H1 (cell line): ENCODE measurements around the gene LANCL1. TPM values are rescaled to one million over a fixed set of nuclear protein-coding genes. Genes with fewer than 3 reads are reported as not detected.

Source experiments
- CTCF ChIA-PET: fragments of 300-600 bp; sonication (Branson Sonifier 250); formaldehyde crosslinking; loops from one replicate; lab custom pipeline; 2021; ENCODE audit not compliant: partially characterized antibody; lab: Charles Lee
- POLR2A ChIA-PET: fragments of 300-600 bp; sonication (Branson Sonifier 250); formaldehyde crosslinking; loops from one replicate; lab custom pipeline; 2021; ENCODE audit warnings: inconsistent platforms; ENCODE audit not compliant: partially characterized antibody; lab: Charles Lee
- DNase-seq, 2 experiments: peaks; one replicate each; pipeline versions ENCODE4 v3.0.0 to v3.0.0-alpha.2; 2010 to 2022; ENCODE audit warnings: low spot score in 2 of 2, low read depth in 1 of 2, mixed read lengths in 1 of 2
- FAIRE-seq: peaks from 2 replicates; lab custom pipeline; 2011; peaks lifted over from hg19 to GRCh38; lab: Jason Lieb, UNC
- H2AFZ ChIP-seq: 2 replicates; pipeline ENCODE4 v1.8.1; 2012; ENCODE audit warnings: low read length, inconsistent platforms
- H2AK5ac ChIP-seq: 2 replicates; pipeline ENCODE4 v1.6.1; 2013; ENCODE audit warnings: low read depth, low read length
- H2BK120ac ChIP-seq: replicated peaks from 2 replicates; pipeline ENCODE3; 2013; ENCODE audit warnings: low read depth, low read length, inconsistent platforms
- H2BK12ac ChIP-seq: 2 replicates; pipeline ENCODE4 v1.6.1; 2013; ENCODE audit warnings: low read depth, low read length
- H2BK15ac ChIP-seq: 2 replicates; pipeline ENCODE4 v1.6.1; 2013; ENCODE audit warnings: low read length
- H2BK20ac ChIP-seq: 2 replicates; pipeline ENCODE4 v1.6.1; 2013; ENCODE audit warnings: low read length
- H2BK5ac ChIP-seq: 2 replicates; pipeline ENCODE4 v1.6.1; 2013; ENCODE audit warnings: low read depth, low read length
- H3K14ac ChIP-seq: 2 replicates; pipeline ENCODE4 v1.6.1; 2013; ENCODE audit warnings: inconsistent platforms; ENCODE audit not compliant: insufficient read length
- H3K18ac ChIP-seq: 2 replicates; pipeline ENCODE4 v1.6.1; 2013; ENCODE audit warnings: low read length; ENCODE audit errors: extremely low read depth
- H3K23ac ChIP-seq: 2 replicates; pipeline ENCODE4 v1.6.1; 2013; ENCODE audit warnings: inconsistent platforms; ENCODE audit not compliant: insufficient read length
- H3K23me2 ChIP-seq: 2 replicates; pipeline ENCODE4 v1.6.1; 2013; ENCODE audit warnings: low read depth, low read length
- H3K27ac ChIP-seq: 2 replicates; pipeline ENCODE4 v1.6.1; 2011; ENCODE audit warnings: low read depth, low read length, inconsistent platforms
- H3K27me3 ChIP-seq, 4 experiments: replicated peaks in 1 of 4; 1 replicate in 1 of 4; 2 replicates in 3 of 4; pipeline versions ENCODE4 v1.6.1 to v1.8.1; 2011 to 2013; ENCODE audit warnings: low read length in 3 of 4, mild to moderate bottlenecking in 3 of 4, inconsistent platforms in 2 of 4, mixed read lengths in 2 of 4, moderate library complexity in 1 of 4; ENCODE audit not compliant: control insufficient read depth in 3 of 4, insufficient read depth in 3 of 4; ENCODE audit errors: extremely low read depth in 1 of 4
- H3K36me3 ChIP-seq, 4 experiments: 2 replicates each; pipeline versions ENCODE4 v1.6.1 to v1.8.1; 2011 to 2013; ENCODE audit warnings: mild to moderate bottlenecking in 4 of 4, low read length in 3 of 4, moderate library complexity in 2 of 4, control low read depth in 1 of 4, inconsistent platforms in 1 of 4; ENCODE audit not compliant: insufficient read depth in 4 of 4, control insufficient read depth in 2 of 4
- H3K4ac ChIP-seq: replicated peaks from 2 replicates; pipeline ENCODE3; 2013; ENCODE audit warnings: low read length, low read depth, mixed read lengths, inconsistent platforms; ENCODE audit not compliant: insufficient read length
- H3K4me1 ChIP-seq, 4 experiments: replicated peaks in 1 of 4; 1 replicate in 1 of 4; 2 replicates in 3 of 4; pipeline versions ENCODE4 v1.6.1 to v1.8.1; 2011 to 2013; ENCODE audit warnings: low read length in 3 of 4, inconsistent platforms in 2 of 4, mixed read lengths in 1 of 4; ENCODE audit not compliant: insufficient read depth in 4 of 4, control insufficient read depth in 3 of 4
- H3K4me2 ChIP-seq, 2 experiments: 2 replicates each; pipeline versions ENCODE4 v1.6.1 to v1.8.1; 2011 to 2013; ENCODE audit warnings: low read depth in 2 of 2, low read length in 2 of 2, control low read depth in 1 of 2, inconsistent platforms in 1 of 2, mild to moderate bottlenecking in 1 of 2; ENCODE audit not compliant: insufficient read depth in 1 of 2
- H3K4me3 ChIP-seq, 4 experiments: fragments of 200-600, 300-600 bp in 1 of 4; sonication (generic), shearing (Covaris generic), sonication (Bioruptor Twin) in 1 of 4; 2 replicates each; pipeline versions ENCODE4 v1.5.1 to v1.8.1; 2011 to 2016; ENCODE audit warnings: low read length in 4 of 4, low read depth in 3 of 4, control low read depth in 2 of 4, inconsistent platforms in 2 of 4, mild to moderate bottlenecking in 2 of 4, mixed read lengths in 1 of 4, moderate library complexity in 1 of 4; ENCODE audit not compliant: insufficient read depth in 2 of 4; ENCODE audit errors: extremely low read depth in 1 of 4
- H3K56ac ChIP-seq: replicated peaks from 2 replicates; pipeline ENCODE3; 2013; ENCODE audit warnings: low read depth, mild to moderate bottlenecking, mixed read lengths, low read length, inconsistent platforms; ENCODE audit not compliant: insufficient read length
- H3K79me1 ChIP-seq: 2 replicates; pipeline ENCODE4 v1.6.1; 2013; ENCODE audit warnings: low read depth, low read length, control low read depth
- H3K79me2 ChIP-seq, 2 experiments: 2 replicates each; pipeline versions ENCODE4 v1.6.1 to v1.8.1; 2012 to 2013; ENCODE audit warnings: low read length in 2 of 2, mild to moderate bottlenecking in 2 of 2, inconsistent platforms in 1 of 2; ENCODE audit not compliant: insufficient read depth in 2 of 2, control insufficient read depth in 1 of 2
- H3K9ac ChIP-seq, 4 experiments: replicated peaks in 1 of 4; 1 replicate in 1 of 4; 2 replicates in 3 of 4; pipeline versions ENCODE4 v1.6.1 to v1.8.1; 2011 to 2013; ENCODE audit warnings: low read depth in 3 of 4, low read length in 3 of 4, control low read depth in 2 of 4, mild to moderate bottlenecking in 2 of 4, moderate library complexity in 2 of 4, inconsistent platforms in 1 of 4; ENCODE audit errors: extremely low read depth in 1 of 4
- H3K9me3 ChIP-seq, 2 experiments: 2 replicates each; pipeline versions ENCODE4 v1.6.1 to v1.8.1; 2012 to 2013; ENCODE audit warnings: mild to moderate bottlenecking in 2 of 2, moderate library complexity in 2 of 2, control low read depth in 1 of 2, inconsistent platforms in 1 of 2, low read depth in 1 of 2, low read length in 1 of 2, mixed read lengths in 1 of 2; ENCODE audit not compliant: insufficient read depth in 2 of 2
- H4K20me1 ChIP-seq, 2 experiments: replicated peaks in 1 of 2; 2 replicates each; pipeline versions ENCODE3 to v1.8.1; 2011 to 2013; ENCODE audit warnings: inconsistent platforms in 2 of 2, low read length in 2 of 2, mild to moderate bottlenecking in 1 of 2; ENCODE audit not compliant: insufficient read depth in 2 of 2, control insufficient read depth in 1 of 2
- H4K5ac ChIP-seq: 2 replicates; pipeline ENCODE4 v1.6.1; 2013; ENCODE audit warnings: low read length, low read depth, mixed read lengths, inconsistent platforms; ENCODE audit not compliant: insufficient read length
- H4K8ac ChIP-seq: 2 replicates; pipeline ENCODE4 v1.8.0; 2013; ENCODE audit warnings: mild to moderate bottlenecking, moderate library complexity, low read length, inconsistent platforms; ENCODE audit not compliant: insufficient read depth; ENCODE audit errors: extremely low read depth
- H4K91ac ChIP-seq: replicated peaks from 2 replicates; pipeline ENCODE3; 2013; ENCODE audit warnings: low read length, mixed read lengths, inconsistent platforms; ENCODE audit not compliant: insufficient read length
- CHD1 ChIP-seq: IDR thresholded peaks from 2 replicates; pipeline ENCODE4 v1.6.1; 2012; ENCODE audit warnings: low read depth, low read length, improper control_type of control experiment
- CTBP2 ChIP-seq: IDR thresholded peaks from 2 replicates; pipeline ENCODE4 v1.7.0; 2011; ENCODE audit warnings: borderline replicate concordance, mild to moderate bottlenecking, moderate library complexity, mixed read lengths, low read length; ENCODE audit not compliant: insufficient read depth, insufficient read length
- FOSL1 ChIP-seq: IDR thresholded peaks from 2 replicates; pipeline ENCODE4 v1.6.1; 2011; ENCODE audit warnings: mild to moderate bottlenecking, low read depth, low read length, moderate library complexity; ENCODE audit not compliant: insufficient read depth
- RAD21 ChIP-seq, 2 experiments: IDR thresholded peaks in 1 of 2; conservative IDR thresholded peaks in 1 of 2; 2 replicates each; pipeline ENCODE4 v1.6.1; 2011; ENCODE audit warnings: low read depth in 2 of 2, low read length in 2 of 2, improper control_type of control experiment in 1 of 2, inconsistent platforms in 1 of 2, mild to moderate bottlenecking in 1 of 2, moderate library complexity in 1 of 2
- SUZ12 ChIP-seq: fragments of 200-600 bp; sonication (generic); IDR thresholded peaks from 2 replicates; pipeline ENCODE4 v1.6.1; 2012; ENCODE audit warnings: mild to moderate bottlenecking, inconsistent platforms, low read length, moderate library complexity, mixed read lengths
- polyA plus RNA-seq, 7 experiments: library from polyadenylated mRNA; depleted of rRNA in 3 of 7; stranded (reverse) in 5 of 7; unstranded in 2 of 7; fragments of >200 nt in 5 of 7; fragments of 200-250 nt in 2 of 7; gene quantifications; 1 replicate in 5 of 7; 2 replicates in 1 of 7; 4 replicates in 1 of 7; pipeline versions ENCODE4 v1.2.1 to v1.2.3, GENCODE V29; 2011 to 2013; ENCODE audit warnings: missing spikeins in 2 of 7, mixed read lengths in 2 of 7
- total RNA-seq: library from RNA; stranded (reverse); fragmentation: NEBNext Ultra II Directional; extraction: Animal tissue kit (Norgen Biotek cat#: 25700); gene quantifications from 2 replicates; pipeline ENCODE4 v1.2.1, GENCODE V29; 2021
- TF ChIP-seq, protein P1 (sequence below), 3 experiments: IDR thresholded peaks; 1 replicate in 2 of 3; 2 replicates in 1 of 3; pipeline versions ENCODE4 v1.5.1 to v1.6.1; 2011; ENCODE audit warnings: low read length in 3 of 3, mild to moderate bottlenecking in 3 of 3, inconsistent platforms in 2 of 3, low read depth in 1 of 3, moderate library complexity in 1 of 3; ENCODE audit not compliant: insufficient read depth in 1 of 3; ENCODE audit errors: control extremely low read depth in 1 of 3

LANCL1 gene
- total and polyA plus RNA-seq, 2 of the 8 experiments (the other 6 are each of a cell fraction or from before 2014, with no cell fraction given) = 26.2 to 48.7 TPM

DNA sequence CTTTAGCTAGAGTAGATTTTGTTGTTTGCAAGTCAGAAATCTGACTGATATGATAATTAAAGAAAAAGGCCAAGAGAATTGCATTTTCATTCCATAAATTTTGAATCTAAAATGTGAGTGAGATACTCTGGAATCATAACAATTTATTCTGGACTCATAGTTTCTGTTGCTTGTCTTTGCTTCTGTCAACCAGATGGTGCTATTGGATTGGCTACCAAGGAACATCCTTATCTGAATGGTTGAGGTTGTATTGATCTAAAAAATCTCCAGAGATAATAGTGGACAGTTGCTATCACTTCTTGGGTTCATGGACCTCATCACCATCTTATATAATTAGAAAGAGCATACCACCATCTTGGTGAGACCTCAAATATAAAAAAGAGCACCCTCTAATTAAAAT lies 45.8 kb upstream of the LANCL1 start:
- Histone ChIP-seq H3K14ac (no peak overlapping the region), H2AK5ac (no peak overlapping the region), H2BK5ac (no peak overlapping the region), H3K36me3 (no peaks in the 10 kb centered on the region), H3K27ac (no peak overlapping the region), H4K91ac (no peak overlapping the region), H2BK15ac (no peak overlapping the region), H3K79me2 (no peaks in the 10 kb centered on the region), H3K23me2 (no peaks in the 10 kb centered on the region), H3K18ac (no peak overlapping the region), H3K4me1 (no peaks in the 10 kb centered on the region), H3K23ac (no peak overlapping the region), H3K27me3 (peaks cover 0 to 1% (median 0%) of the 10 kb centered on the region in 4 experiments; a peak in 1 of 7 replicates), H2AFZ (no peak overlapping the region), H3K9ac (no peak overlapping the region), H2BK12ac (no peak overlapping the region), H4K5ac (no peak overlapping the region), H4K20me1 (no peaks in the 10 kb centered on the region), H3K4me2 (no peak overlapping the region), H3K9me3 (no peaks in the 10 kb centered on the region), H3K79me1 (no peaks in the 10 kb centered on the region), H2BK20ac (no peak overlapping the region), H3K56ac (no peak overlapping the region), H3K4me3 (no peak overlapping the region), H3K4ac (no peak overlapping the region), H2BK120ac (no peak overlapping the region), H4K8ac (no peak overlapping the region)
- no peak for TF ChIP-seq SUZ12
- TF ChIP-seq CTBP2 = no peak
- no peak for TF ChIP-seq CHD1
- TF ChIP-seq FOSL1 = no peak
- TF ChIP-seq, protein P1, sequence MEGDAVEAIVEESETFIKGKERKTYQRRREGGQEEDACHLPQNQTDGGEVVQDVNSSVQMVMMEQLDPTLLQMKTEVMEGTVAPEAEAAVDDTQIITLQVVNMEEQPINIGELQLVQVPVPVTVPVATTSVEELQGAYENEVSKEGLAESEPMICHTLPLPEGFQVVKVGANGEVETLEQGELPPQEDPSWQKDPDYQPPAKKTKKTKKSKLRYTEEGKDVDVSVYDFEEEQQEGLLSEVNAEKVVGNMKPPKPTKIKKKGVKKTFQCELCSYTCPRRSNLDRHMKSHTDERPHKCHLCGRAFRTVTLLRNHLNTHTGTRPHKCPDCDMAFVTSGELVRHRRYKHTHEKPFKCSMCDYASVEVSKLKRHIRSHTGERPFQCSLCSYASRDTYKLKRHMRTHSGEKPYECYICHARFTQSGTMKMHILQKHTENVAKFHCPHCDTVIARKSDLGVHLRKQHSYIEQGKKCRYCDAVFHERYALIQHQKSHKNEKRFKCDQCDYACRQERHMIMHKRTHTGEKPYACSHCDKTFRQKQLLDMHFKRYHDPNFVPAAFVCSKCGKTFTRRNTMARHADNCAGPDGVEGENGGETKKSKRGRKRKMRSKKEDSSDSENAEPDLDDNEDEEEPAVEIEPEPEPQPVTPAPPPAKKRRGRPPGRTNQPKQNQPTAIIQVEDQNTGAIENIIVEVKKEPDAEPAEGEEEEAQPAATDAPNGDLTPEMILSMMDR (IDR thresholded peaks at IDR 0.05; ENCODE audit: control extremely low read depth in 1 of 3, insufficient read depth in 1 of 3, low read depth in 1 of 3, low read length in 3 of 3) = peak in 1 of 3 experiments; percentile 2; a peak in 2 of 4 replicates
- peak; percentile 20 to 38 for TF ChIP-seq RAD21 (IDR thresholded peaks at IDR 0.05 in 1 of 2, conservative IDR thresholded peaks at IDR 0.05 in 1 of 2; ENCODE audit: low read depth in 2 of 2, low read length in 2 of 2)
- ChIA-PET POLR2A (no interaction called here), CTCF (interaction anchor here (2.9 kb wide), 1 partner anchor 19 kb away, joined by 11 read pairs; no protein-coding TSS in a partner anchor)
- no peak for FAIRE-seq
- no peak for DNase-seq
